ENCODE measurements around the gene PARP8.
"Not testable (repeated sequence)": the region's sequence is repeated elsewhere in the genome, so short reads cannot be mapped to it uniquely, and the experiment has no call there.

PARP8 gene

DNA sequence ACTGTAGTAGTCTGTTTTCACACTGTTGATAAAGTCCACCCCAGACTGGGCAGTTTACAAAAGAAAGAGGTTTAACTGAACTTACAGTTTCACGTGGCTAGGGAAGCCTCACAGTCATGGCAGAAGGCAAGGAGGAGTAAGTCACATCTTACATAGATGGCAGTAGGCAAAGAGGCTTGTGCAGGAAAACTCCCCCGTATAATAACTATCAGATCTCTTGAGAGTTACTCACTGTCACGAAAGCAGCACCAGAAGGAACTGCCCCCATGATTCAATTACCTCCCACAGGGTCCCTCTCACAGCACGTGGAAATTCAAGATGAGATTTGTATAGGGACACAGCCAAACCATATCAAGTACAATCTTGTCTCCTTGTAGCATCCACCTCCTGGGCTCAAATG is 21.1 kb downstream of the PARP8 start:
- no peak for DNase-seq (ENCODE audit: low read depth)

GRCh38 chr5:50691399-50692016 is 25.1 kb downstream of the PARP8 start:
- no peak for DNase-seq (ENCODE audit: low read depth)

DNA sequence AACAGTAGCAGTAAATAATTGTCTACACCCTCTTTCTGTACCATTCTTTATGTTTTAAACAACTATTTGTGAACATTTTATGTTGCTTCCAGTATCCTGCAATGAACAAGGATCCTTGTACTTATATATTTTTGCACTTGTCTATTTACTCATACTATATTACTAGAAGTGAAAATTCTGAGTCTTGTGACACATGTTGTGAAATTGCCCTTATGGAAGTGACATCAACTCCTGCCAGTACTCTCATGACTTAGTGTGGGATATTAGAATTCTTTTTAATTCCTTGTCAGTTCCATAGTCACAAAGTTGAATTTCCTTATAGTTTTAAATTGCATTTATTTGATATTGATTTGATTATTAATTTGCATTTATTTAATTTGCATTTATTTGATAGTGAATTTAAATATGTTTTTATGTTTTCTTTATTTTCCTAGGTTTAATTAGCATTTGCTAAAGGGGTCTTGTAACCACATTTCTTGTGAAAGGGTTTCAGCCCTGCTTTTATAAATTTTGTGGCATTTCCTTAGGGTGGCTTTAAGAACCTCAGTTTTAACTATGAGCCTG is 27.7 kb downstream of the PARP8 start:
- DNase-seq (ENCODE audit: low read depth): no peak

- not testable (repeated sequence) for DNase-seq (ENCODE audit: low read depth)
These were observed 28.2 kb downstream of the PARP8 start for GRCh38 chr5:50694626-50695025.

GRCh38 chr5:50697739-50698138 is 31.3 kb downstream of the PARP8 start:
- no peak for DNase-seq (ENCODE audit: low read depth)

- DNase-seq (ENCODE audit: low read depth): no peak
These were observed 33.3 kb downstream of the PARP8 start for GRCh38 chr5:50699737-50700136.

- DNase-seq (ENCODE audit: low read depth): no peak
These were observed 34.3 kb downstream of the PARP8 start for GRCh38 chr5:50700706-50701105.

DNA sequence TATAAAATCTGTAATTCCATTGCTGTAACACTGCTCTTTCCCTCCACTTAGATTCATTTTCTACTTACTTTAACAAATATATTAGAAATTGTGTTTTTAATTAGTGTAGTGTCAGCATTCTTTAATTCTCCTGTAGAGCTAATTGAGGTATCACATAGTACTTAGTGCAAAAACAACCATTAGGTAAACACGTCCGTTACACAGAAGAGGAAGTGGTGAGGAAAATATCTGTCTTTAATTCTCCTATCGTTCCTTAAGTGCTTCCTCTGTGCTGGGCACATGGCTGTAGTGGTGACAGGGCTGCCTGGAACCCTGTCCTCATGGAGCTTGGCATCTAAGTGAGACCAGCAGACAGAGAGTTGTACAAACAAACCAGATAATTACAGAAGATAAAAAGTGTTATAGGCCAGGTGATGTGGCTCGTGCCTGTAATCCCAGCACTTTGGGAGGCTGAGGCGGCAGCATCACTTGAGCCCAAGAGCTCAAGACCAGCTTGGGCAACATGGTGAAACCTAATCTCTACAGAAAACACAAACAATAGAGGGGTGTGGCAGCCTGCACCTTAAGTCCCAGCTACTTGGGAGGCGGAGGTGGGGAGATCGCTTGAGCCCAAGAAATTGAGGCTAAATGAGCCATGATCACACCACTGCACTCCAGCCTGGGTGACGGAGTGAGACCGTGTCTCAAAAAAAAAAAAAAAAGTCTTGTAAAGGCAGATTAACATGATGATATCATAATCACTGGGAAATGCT is 36.4 kb downstream of the PARP8 start:
- no peak for DNase-seq (ENCODE audit: low read depth)

DNA sequence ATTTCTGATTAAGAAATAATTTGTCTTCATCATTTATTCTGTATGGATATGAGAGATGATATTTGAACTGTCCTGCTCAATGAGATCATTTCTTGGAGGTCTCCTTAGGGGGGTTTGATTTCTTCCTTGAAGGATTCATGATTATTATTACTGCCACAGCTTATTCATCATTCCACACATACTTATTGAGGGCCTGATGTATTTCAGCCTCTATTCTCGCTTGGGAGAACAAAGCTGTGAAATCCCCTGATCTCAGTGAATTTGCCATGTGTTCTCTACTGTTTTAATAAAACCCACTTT is 36.9 kb downstream of the PARP8 start:
- DNase-seq (ENCODE audit: low read depth): no peak

GRCh38 chr5:50704730-50705129 is 38.3 kb downstream of the PARP8 start:
- DNase-seq (ENCODE audit: low read depth): no peak

DNA sequence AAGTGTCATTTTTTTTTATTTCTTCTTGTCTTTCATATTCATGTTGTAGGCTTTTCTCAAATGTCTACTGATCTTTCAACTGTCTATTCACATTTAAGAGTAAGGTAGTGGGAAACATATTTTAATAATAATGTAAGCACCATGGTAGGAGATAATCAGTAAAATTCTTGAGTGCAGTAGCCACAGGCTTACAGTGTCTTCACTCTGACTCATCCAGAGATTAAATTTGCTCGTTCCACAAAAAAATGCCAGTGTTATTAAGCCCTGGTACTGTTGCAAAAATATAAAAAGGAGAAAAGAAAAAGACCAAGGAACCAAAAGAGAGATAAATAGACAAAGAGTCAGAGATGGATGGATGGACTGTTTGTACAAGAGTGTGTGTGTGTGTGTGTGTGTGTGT is 43.0 kb downstream of the PARP8 start:
- DNase-seq (ENCODE audit: low read depth): no peak

- DNase-seq (ENCODE audit: low read depth): no peak
These were observed 44.4 kb downstream of the PARP8 start for GRCh38 chr5:50710838-50711237.

GRCh38 chr5:50711280-50711679 is 44.8 kb downstream of the PARP8 start:
- no peak for DNase-seq (ENCODE audit: low read depth)

- no peak for DNase-seq (ENCODE audit: low read depth)
These were observed 46.0 kb downstream of the PARP8 start for GRCh38 chr5:50712479-50712878.

- no peak for DNase-seq (ENCODE audit: low read depth)
These were observed 48.6 kb downstream of the PARP8 start for GRCh38 chr5:50715001-50715400.

GRCh38 chr5:50716134-50716533 is 49.7 kb downstream of the PARP8 start:
- no peak for DNase-seq (ENCODE audit: low read depth)

DNA sequence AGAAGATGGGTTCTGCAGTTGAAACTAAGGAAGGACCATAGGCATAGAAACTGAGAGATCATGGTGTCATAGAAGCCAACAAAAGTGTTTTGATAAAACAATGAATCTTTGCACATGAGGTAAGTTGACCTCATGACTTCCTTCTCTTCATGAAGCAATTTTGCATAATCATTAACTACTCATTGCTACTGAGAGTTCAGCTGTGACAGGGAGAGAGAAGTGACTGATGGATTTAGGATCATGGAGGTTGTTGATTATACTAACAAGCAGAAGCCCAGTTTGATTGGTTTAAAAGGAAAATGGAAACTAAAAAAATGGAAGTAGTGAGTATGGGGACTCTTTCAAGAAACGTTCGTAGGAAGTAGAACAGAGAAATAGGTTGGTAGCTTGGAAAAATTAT is 51.2 kb downstream of the PARP8 start:
- DNase-seq (ENCODE audit: low read depth): no peak

DNA sequence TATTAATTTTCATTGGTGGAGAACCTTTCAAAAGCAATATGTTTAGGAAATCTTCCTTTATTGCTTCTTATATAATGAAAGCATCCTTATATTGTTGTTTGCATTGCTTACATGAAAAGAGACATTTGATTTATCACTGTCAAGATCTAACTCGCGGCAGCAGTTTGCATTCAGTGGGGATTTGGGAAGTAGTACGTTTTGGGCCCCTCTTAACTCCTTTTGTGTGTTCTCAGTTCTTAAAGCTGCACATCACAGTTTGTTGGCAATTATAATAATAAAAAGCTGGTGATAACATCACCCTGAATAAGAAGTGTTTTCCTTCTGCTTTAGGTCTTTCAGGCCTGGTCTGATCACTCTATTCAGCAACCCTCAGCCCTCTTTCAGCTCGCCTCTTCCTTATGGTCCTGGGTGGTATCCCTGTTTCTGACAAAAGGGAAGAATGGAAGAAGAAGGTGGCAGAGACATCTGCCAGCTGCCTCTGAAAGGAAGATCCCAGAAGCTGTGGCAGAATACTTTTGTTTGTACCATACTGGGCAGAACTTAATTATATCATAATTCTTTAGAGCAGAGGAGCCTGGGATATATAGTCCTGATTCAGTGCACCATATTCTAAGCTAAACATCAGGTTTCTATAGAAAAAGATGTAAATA is 53.7 kb downstream of the PARP8 start:
- no peak for DNase-seq (ENCODE audit: low read depth)

DNA sequence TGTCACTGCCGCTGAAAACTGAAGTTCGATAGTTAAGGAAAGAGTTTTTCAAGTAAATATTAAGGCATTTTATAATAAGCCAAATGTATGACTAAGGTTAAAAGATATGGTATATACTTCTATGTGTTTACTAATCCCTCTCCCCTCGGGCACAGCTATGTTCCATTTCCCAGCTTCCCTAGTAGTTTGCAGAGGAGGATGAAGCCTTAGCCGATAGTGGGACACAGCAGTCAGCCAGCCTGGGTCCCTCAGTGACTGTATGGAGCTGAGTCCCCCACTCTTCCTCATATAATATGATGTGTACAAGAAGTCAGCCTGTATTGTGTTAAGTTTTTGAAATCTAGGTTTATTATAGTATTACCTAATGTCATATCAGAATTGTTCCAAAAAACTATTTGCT is 55.8 kb downstream of the PARP8 start:
- no peak for DNase-seq (ENCODE audit: low read depth)

- no peak for DNase-seq (ENCODE audit: low read depth)
These were observed 57.8 kb downstream of the PARP8 start for GRCh38 chr5:50724262-50724661.

- DNase-seq (ENCODE audit: low read depth): no peak
These were observed 59.5 kb downstream of the PARP8 start for GRCh38 chr5:50725800-50726474.

- no peak for DNase-seq (ENCODE audit: low read depth)
These were observed 60.2 kb downstream of the PARP8 start for GRCh38 chr5:50726475-50727148.

Measured in stimulated activated CD8-positive, alpha-beta memory T cell treated with anti-CD3 and anti-CD28 coated beads, Interleukin-15, amount 100 ng/mL, for 24 hours (primary cell).